OCI-LY1 (cell line): ENCODE data around the gene KRTAP19-2.

Experiments
- H2AFZ ChIP-seq: fragments of 200-600 bp; sonication (generic), shearing (Covaris generic); 2 replicates; pipeline ENCODE4 v1.6.0; 2014; ENCODE audit warnings: antibody characterized with exemption, mild to moderate bottlenecking, low read length
- H3F3A ChIP-seq: fragments of 200-600 bp; sonication (generic), shearing (Covaris generic); 2 replicates; pipeline ENCODE4 v1.6.0; 2014; ENCODE audit warnings: mild to moderate bottlenecking, antibody characterized with exemption, low read length, moderate library complexity; ENCODE audit not compliant: insufficient read depth
- H3K27ac ChIP-seq: fragments of 200-600 bp; sonication (generic); 2 replicates; pipeline ENCODE4 v1.5.1; 2014; ENCODE audit warnings: low read length, mixed run types, mild to moderate bottlenecking, low read depth; ENCODE audit not compliant: poor library complexity, severe bottlenecking
- H3K27me3 ChIP-seq: fragments of 200-600 bp; sonication (generic); 2 replicates; pipeline ENCODE4 v1.6.0; 2014; ENCODE audit warnings: antibody characterized with exemption, mild to moderate bottlenecking, low read length, moderate library complexity; ENCODE audit not compliant: insufficient read depth
- H3K36me3 ChIP-seq: fragments of 200-600 bp; sonication (generic); 2 replicates; pipeline ENCODE4 v1.6.1; 2014; ENCODE audit warnings: mild to moderate bottlenecking, antibody characterized with exemption, low read length, moderate library complexity, mixed read lengths; ENCODE audit not compliant: insufficient read depth
- H3K4me1 ChIP-seq: fragments of 200-600 bp; sonication (generic); 2 replicates; pipeline ENCODE4 v1.5.1; 2014; ENCODE audit warnings: mild to moderate bottlenecking, low read length, moderate library complexity; ENCODE audit not compliant: insufficient read depth, severe bottlenecking
- H3K4me2 ChIP-seq: fragments of 200-600 bp; sonication (generic), shearing (Covaris generic); 2 replicates; pipeline ENCODE4 v1.6.1; 2014; ENCODE audit warnings: low read length
- H3K4me3 ChIP-seq: fragments of 200-600 bp; sonication (generic); 2 replicates; pipeline ENCODE4 v1.5.1; 2014; ENCODE audit warnings: low read length, low read depth, mild to moderate bottlenecking, mixed read lengths; ENCODE audit not compliant: poor library complexity, severe bottlenecking
- H3K79me2 ChIP-seq: fragments of 200-600 bp; shearing (Covaris generic); 2 replicates; pipeline ENCODE4 v1.6.1; 2016; ENCODE audit warnings: mixed run types, low read length, mixed read lengths; ENCODE audit not compliant: insufficient read depth
- H3K9ac ChIP-seq: fragments of 200-600 bp; sonication (generic), shearing (Covaris generic); 2 replicates; pipeline ENCODE4 v1.6.1; 2014; ENCODE audit warnings: mild to moderate bottlenecking, low read length, mixed read lengths
- H3K9me2 ChIP-seq: fragments of 200-600 bp; sonication (generic), shearing (Covaris generic); 2 replicates; pipeline ENCODE4 v1.6.1; 2014; ENCODE audit warnings: low read depth, mild to moderate bottlenecking, low read length, mixed read lengths
- H3K9me3 ChIP-seq: fragments of 200-600 bp; shearing (Covaris generic); 2 replicates; pipeline ENCODE4 v1.6.1; 2014; ENCODE audit warnings: low read length, mixed read lengths
- H4K20me1 ChIP-seq: fragments of 200-600 bp; sonication (generic), shearing (Covaris generic); 2 replicates; pipeline ENCODE4 v1.6.0; 2016; ENCODE audit warnings: mild to moderate bottlenecking, low read length; ENCODE audit not compliant: insufficient read depth
- EZH2 ChIP-seq: fragments of 200-600 bp; sonication (generic), shearing (Covaris generic); IDR thresholded peaks from 2 replicates; pipeline ENCODE4 v1.8.0; 2017; ENCODE audit warnings: borderline replicate concordance, mixed run types, mild to moderate bottlenecking, antibody characterized with exemption, low read length, moderate library complexity, mixed read lengths
- TF ChIP-seq, protein P1 (sequence below): fragments of 200-600 bp; sonication (generic), shearing (Covaris generic); IDR thresholded peaks from 2 replicates; pipeline ENCODE4 v1.5.1; 2017; ENCODE audit warnings: mild to moderate bottlenecking, antibody characterized with exemption, low read length, moderate library complexity, mixed read lengths

Gene KRTAP19-2, protein sequence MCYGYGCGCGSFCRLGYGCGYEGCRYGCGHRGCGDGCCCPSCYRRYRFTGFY

DNA sequence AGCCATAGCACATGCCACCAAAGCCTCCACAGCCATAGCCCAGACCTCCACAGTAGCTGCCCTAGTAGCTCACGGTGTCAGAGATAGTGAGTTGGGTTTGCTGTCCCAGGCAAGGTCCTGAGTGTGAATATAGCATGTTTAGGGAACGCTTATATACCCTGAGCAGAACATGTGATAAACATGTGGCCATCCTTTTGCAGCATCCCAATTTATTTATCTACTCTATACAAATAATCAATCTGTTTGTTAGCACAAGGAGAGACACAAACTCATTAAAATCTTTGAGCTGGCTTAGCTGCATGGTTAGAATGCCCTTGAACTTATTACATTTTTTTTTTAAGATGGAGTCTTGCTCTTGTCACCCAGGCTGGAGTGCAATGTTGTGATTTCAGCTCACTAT, at the start of gene KRTAP19-2:
TSS of gene KRTAP19-2 (minus strand) at position 101 of the 400 bp plus-strand sequence. CDS start at position 13, 88 bp downstream.
- H3K4me1 ChIP-seq, result no peaks in the 10 kb centered on the region
- H3K27ac ChIP-seq, result no peak within 1 kb of the TSS
- no peak within 1 kb of the TSS for H3K9ac ChIP-seq
- TF ChIP-seq, protein P1, sequence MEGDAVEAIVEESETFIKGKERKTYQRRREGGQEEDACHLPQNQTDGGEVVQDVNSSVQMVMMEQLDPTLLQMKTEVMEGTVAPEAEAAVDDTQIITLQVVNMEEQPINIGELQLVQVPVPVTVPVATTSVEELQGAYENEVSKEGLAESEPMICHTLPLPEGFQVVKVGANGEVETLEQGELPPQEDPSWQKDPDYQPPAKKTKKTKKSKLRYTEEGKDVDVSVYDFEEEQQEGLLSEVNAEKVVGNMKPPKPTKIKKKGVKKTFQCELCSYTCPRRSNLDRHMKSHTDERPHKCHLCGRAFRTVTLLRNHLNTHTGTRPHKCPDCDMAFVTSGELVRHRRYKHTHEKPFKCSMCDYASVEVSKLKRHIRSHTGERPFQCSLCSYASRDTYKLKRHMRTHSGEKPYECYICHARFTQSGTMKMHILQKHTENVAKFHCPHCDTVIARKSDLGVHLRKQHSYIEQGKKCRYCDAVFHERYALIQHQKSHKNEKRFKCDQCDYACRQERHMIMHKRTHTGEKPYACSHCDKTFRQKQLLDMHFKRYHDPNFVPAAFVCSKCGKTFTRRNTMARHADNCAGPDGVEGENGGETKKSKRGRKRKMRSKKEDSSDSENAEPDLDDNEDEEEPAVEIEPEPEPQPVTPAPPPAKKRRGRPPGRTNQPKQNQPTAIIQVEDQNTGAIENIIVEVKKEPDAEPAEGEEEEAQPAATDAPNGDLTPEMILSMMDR, result no peak
- no peak for TF ChIP-seq EZH2
- no peaks in the 10 kb centered on the region for H3K79me2 ChIP-seq
- no peaks in the 10 kb centered on the region for H3F3A ChIP-seq
- H3K27me3 ChIP-seq, result no peaks in the 10 kb centered on the region
- no peak within 1 kb of the TSS for H3K4me2 ChIP-seq
- no peak within 1 kb of the TSS for H2AFZ ChIP-seq
- H4K20me1 ChIP-seq, result no peaks in the 10 kb centered on the region
- H3K9me3 ChIP-seq, result no peaks in the 10 kb centered on the region
- no peaks in the 10 kb centered on the region for H3K36me3 ChIP-seq
- H3K9me2 ChIP-seq, result no peaks in the 10 kb centered on the region
- no peak within 1 kb of the TSS for H3K4me3 ChIP-seq

DNA sequence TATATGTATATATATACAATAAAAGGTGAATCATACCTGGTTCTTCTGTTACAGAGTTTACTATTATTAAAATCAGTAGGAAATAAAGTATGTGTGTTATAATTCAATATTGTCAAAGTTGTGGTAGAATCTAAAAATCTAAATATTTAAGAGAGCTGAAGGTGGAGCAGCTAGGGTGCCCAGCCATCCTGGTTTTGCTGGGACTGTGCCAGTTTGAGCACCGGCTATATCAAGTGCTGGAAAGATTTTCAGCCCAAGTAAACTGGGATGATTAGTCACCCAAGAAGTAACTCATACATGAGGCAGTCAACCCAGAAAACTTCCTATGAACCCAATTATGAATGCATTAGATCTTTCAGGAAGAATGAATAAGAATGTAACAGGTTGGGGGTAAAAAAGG, 31.6 kb upstream of the KRTAP19-2 start:
- H3K9ac ChIP-seq, result no peak overlapping the region
- TF ChIP-seq, protein P1, result no peak
- TF ChIP-seq EZH2, result no peak
- no peaks in the 10 kb centered on the region for H3K9me2 ChIP-seq
- no peaks in the 10 kb centered on the region for H3K36me3 ChIP-seq
- H3K4me3 ChIP-seq, result no peak overlapping the region
- no peaks in the 10 kb centered on the region for H3K27me3 ChIP-seq
- H3K79me2 ChIP-seq, result no peaks in the 10 kb centered on the region
- no peaks in the 10 kb centered on the region for H4K20me1 ChIP-seq
- no peak overlapping the region for H3K4me2 ChIP-seq
- no peaks in the 10 kb centered on the region for H3K4me1 ChIP-seq
- no peak overlapping the region for H3K27ac ChIP-seq
- no peak overlapping the region for H2AFZ ChIP-seq
- H3F3A ChIP-seq, result no peaks in the 10 kb centered on the region
- no peaks in the 10 kb centered on the region for H3K9me3 ChIP-seq

DNA sequence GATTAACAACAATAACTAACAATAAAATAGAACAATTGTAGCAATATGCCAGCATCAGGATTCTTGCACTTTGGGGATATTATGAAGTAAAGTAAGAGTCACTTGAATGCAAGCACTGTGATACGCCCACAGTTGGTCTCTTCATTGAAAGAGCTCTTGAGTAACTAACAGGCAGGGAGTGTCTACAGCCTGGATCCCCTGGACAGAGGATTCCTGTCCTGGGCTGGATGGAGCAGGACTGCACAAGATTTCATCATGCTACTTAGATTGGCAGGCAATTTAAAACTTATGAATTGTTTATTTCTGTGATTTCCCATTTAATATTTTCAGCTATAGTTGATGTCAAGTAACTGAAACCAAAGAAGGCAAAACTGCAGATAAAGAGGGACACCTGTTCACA, 28.4 kb upstream of the KRTAP19-2 start:
- Histone ChIP-seq H3K9me2 (no peaks in the 10 kb centered on the region), H3K9ac (no peak overlapping the region), H3K4me3 (no peak overlapping the region), H3F3A (no peaks in the 10 kb centered on the region), H3K9me3 (no peaks in the 10 kb centered on the region), H4K20me1 (no peaks in the 10 kb centered on the region), H3K36me3 (no peaks in the 10 kb centered on the region), H3K79me2 (no peaks in the 10 kb centered on the region), H3K4me2 (no peak overlapping the region), H3K27ac (no peak overlapping the region), H2AFZ (no peak overlapping the region), H3K4me1 (no peaks in the 10 kb centered on the region), H3K27me3 (no peaks in the 10 kb centered on the region)
- TF ChIP-seq, protein P1, result no peak
- no peak for TF ChIP-seq EZH2
